ENCODE results near the gene APBB2. TPM values are rescaled to one million over a fixed set of nuclear protein-coding genes. Genes with fewer than 3 reads are reported as not detected.

Gene APBB2
- total RNA-seq, 4 donors from 2014 or later, result 139 to 248 (median 203) TPM

DNA sequence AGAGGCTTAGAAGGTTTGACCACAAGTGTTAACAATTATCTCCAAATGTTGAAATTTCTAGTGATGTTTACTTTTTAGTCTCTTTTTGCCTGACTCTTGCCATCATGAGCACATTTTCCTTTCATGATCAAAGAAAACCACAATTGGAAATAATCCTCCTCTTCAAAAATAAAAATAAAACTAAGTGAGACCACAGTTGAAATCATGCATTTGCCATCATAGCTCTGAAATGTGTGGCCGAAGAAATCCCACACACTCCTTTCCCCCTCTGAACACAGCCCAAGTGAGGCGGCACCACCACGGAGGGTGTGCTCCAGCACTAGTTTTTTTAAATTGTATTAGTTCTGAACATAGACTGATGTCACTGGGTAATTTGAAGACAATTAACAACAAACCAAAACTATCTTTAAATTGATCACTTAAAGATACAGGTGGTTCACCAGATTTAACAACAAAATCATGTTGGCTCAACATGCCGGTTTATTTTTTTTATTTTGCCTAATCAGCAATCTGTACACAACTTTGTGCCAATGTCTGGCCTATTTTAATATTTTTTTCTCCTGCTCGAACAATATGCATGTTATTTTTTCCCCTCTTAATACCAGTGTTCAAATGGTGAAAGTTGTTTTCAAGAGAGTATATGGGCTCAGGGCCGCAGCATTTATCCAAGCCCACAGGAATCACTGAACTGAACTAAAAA is 17.6 kb downstream of the APBB2 start:
- peaks cover 0 to 53% (median 3%) of the 10 kb centered on the region in 4 donors for H3K4me1 ChIP-seq
- TF ChIP-seq EP300 (IDR thresholded peaks at IDR 0.05) (no peak), POLR2A (IDR thresholded peaks at IDR 0.05) (no peak)
- TF ChIP-seq, protein P1, sequence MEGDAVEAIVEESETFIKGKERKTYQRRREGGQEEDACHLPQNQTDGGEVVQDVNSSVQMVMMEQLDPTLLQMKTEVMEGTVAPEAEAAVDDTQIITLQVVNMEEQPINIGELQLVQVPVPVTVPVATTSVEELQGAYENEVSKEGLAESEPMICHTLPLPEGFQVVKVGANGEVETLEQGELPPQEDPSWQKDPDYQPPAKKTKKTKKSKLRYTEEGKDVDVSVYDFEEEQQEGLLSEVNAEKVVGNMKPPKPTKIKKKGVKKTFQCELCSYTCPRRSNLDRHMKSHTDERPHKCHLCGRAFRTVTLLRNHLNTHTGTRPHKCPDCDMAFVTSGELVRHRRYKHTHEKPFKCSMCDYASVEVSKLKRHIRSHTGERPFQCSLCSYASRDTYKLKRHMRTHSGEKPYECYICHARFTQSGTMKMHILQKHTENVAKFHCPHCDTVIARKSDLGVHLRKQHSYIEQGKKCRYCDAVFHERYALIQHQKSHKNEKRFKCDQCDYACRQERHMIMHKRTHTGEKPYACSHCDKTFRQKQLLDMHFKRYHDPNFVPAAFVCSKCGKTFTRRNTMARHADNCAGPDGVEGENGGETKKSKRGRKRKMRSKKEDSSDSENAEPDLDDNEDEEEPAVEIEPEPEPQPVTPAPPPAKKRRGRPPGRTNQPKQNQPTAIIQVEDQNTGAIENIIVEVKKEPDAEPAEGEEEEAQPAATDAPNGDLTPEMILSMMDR (IDR thresholded peaks at IDR 0.05), result no peak
- H3K36me3 ChIP-seq, result no peaks in the 10 kb centered on the region
- H3K4me3 ChIP-seq, result no peak overlapping the region
- 51 to 61% methylated on average over 6 of the region's 6 CpGs for WGBS, 2 donors
- DNase-seq (ENCODE audit: low spot score in 2 of 2), result no peak
- no peak overlapping the region for H3K27ac ChIP-seq
- no peaks in the 10 kb centered on the region for H3K9me3 ChIP-seq
- H3K27me3 ChIP-seq, result no peaks in the 10 kb centered on the region

DNA sequence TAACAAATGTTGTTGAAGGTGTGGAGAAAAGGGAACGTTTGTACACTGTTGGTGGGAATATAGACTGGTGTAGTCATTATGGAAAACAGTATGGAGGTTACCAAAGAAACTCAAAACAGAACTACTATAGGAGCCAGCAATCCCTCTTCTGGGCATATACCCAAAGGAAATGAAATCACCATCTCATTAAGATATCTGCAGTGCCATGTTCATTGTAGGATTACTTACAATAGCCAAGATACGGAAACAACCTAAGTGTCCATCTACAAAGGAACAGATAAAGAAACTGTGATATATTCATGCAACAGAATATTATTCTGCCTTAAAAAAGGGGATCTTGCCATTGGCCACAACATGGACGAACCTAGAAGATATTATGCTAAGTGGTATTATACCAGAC is 22.2 kb downstream of the APBB2 start:
- TF ChIP-seq EP300 (IDR thresholded peaks at IDR 0.05) (no peak), POLR2A (IDR thresholded peaks at IDR 0.05) (no peak)
- TF ChIP-seq, protein P1 (IDR thresholded peaks at IDR 0.05), result no peak
- H3K27me3 ChIP-seq, result no peaks in the 10 kb centered on the region
- WGBS, 2 donors, result 85% methylated on average over 3 of the region's 3 CpGs

DNA sequence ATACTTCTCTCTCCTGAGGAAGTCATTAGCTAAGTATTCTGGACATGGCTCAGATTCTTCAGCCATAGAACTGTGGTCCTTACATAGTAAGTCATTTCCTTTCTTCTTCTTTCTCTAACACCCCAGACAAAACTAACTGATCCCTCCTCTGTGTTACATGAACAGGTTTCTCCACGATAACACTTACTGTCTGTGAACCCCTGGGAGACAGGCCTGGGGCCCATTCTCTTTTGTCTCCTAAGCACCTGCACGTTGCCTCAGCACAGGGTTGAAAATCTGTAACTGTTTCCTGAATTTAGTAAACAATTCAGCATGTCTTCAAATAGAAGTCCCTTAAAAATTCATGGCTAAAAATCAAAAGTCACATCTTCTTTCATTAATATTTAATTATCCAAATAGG is 24.7 kb downstream of the APBB2 start:
- TF ChIP-seq, protein P1 (IDR thresholded peaks at IDR 0.05), result no peak
- TF ChIP-seq EP300 (IDR thresholded peaks at IDR 0.05), result no peak
- TF ChIP-seq POLR2A (IDR thresholded peaks at IDR 0.05), result no peak
- Histone ChIP-seq H3K4me1 (peaks cover 0 to 26% (median 2%) of the 10 kb centered on the region in 4 donors), H3K27me3 (no peaks in the 10 kb centered on the region), H3K27ac (no peak overlapping the region), H3K9me3 (no peaks in the 10 kb centered on the region), H3K4me3 (no peak overlapping the region), H3K36me3 (no peaks in the 10 kb centered on the region)
- no peak for DNase-seq (ENCODE audit: low spot score in 2 of 2)
- 50 to 58% methylated on average over 2 of the region's 2 CpGs for WGBS, 2 donors

More for the DNA sequence above, 22.2 kb downstream of the APBB2 start:
- no peak overlapping the region for H3K27ac ChIP-seq
- peaks cover 0 to 19% (median 3%) of the 10 kb centered on the region in 4 donors for H3K4me1 ChIP-seq
- no peak for DNase-seq (ENCODE audit: low spot score in 2 of 2)
- H3K36me3 ChIP-seq, result no peaks in the 10 kb centered on the region
- H3K4me3 ChIP-seq, result no peak overlapping the region
- H3K9me3 ChIP-seq, result no peaks in the 10 kb centered on the region

DNA sequence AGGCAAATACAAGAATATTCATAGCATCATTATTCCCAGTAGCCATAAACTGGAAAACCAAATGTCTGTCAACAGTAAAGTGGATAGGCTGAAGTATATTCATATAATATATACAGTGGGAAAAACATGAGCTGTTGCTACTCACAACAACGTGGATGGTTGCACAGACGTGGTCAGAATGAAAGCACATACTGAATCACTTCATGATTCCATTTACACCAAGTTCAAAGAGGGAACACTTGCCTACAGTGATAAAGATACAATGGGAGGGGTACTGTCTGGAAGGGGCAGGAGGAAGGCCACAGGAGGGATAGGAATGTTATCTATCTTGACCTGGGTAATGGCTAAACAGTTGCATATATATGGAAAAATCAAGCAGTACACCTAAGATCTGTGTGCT is 25.3 kb downstream of the APBB2 start:
- TF ChIP-seq, protein P1 (IDR thresholded peaks at IDR 0.05), result no peak
- TF ChIP-seq POLR2A (IDR thresholded peaks at IDR 0.05) (no peak), EP300 (IDR thresholded peaks at IDR 0.05) (no peak)
- no peak overlapping the region for H3K4me3 ChIP-seq
- peaks cover 0 to 3% (median 0%) of the 10 kb centered on the region in 3 donors for H3K36me3 ChIP-seq
- no peak for DNase-seq (ENCODE audit: low spot score in 2 of 2)
- peaks cover 0 to 26% (median 2%) of the 10 kb centered on the region in 4 donors for H3K4me1 ChIP-seq
- 55 to 70% methylated on average over 2 of the region's 2 CpGs for WGBS, 2 donors
- H3K27ac ChIP-seq, result no peak overlapping the region
- peaks cover 0 to 1% (median 0%) of the 10 kb centered on the region in 4 donors for H3K9me3 ChIP-seq
- H3K27me3 ChIP-seq, result no peaks in the 10 kb centered on the region

Data from tibial nerve (tissue), 4 donors.